HepG2 (cell line): ENCODE data around the gene NATD1. TPM values are rescaled to one million over a fixed set of nuclear protein-coding genes. Genes with fewer than 3 reads are reported as not detected.
A peak's percentile ranks its signal among the peaks of the same experiment; 100 is the strongest.

Experiments
- AGO1 ChIP-seq: fragments of 200-400 bp; formaldehyde crosslinking; IDR thresholded peaks from 2 replicates; pipeline ENCODE4 v1.6.1; 2017; ENCODE audit warnings: mild to moderate bottlenecking, low read depth, low read length, moderate library complexity; ENCODE audit not compliant: poor library complexity, severe bottlenecking
- DDIT3 ChIP-seq: sonication (generic); formaldehyde crosslinking; IDR thresholded peaks from 2 replicates; pipeline ENCODE4 v1.4.0; 2020; ENCODE audit warnings: mild to moderate bottlenecking, missing genetic modification reagents
- DMTF1 ChIP-seq: sonication (generic); formaldehyde crosslinking; IDR thresholded peaks from 2 replicates; pipeline ENCODE4 v1.4.0; 2020; ENCODE audit warnings: mild to moderate bottlenecking, missing genetic modification reagents
- FOSL2 ChIP-seq: sonication (generic); formaldehyde crosslinking; IDR thresholded peaks from 2 replicates; pipeline ENCODE4 v1.4.0; 2020; ENCODE audit warnings: missing genetic modification reagents
- GABPB1 ChIP-seq: IDR thresholded peaks from 2 replicates; pipeline ENCODE4 v1.6.1; 2016; ENCODE audit warnings: mild to moderate bottlenecking, missing genetic modification reagents, moderate library complexity, missing compliant biosample characterization
- GLMP ChIP-seq: sonication (generic); formaldehyde crosslinking; IDR thresholded peaks from 2 replicates; pipeline ENCODE4 v1.9.0; 2021; ENCODE audit warnings: missing genetic modification reagents, mild to moderate bottlenecking, borderline replicate concordance
- GTF2F1 ChIP-seq: fragments of 150-350 bp; IDR thresholded peaks from 2 replicates; pipeline ENCODE4 v1.6.1; 2014; ENCODE audit warnings: low read length
- ISX ChIP-seq: sonication (generic); formaldehyde crosslinking; conservative IDR thresholded peaks from 2 replicates; pipeline ENCODE4 v1.5.0; 2020; ENCODE audit warnings: missing genetic modification reagents
- KLF6 ChIP-seq: IDR thresholded peaks from 2 replicates; pipeline ENCODE4 v1.8.0; 2016; ENCODE audit warnings: missing biosample characterization, missing genetic modification reagents
- POGZ ChIP-seq: sonication (generic); formaldehyde crosslinking; IDR thresholded peaks from 2 replicates; pipeline ENCODE4 v1.4.0; 2020; ENCODE audit warnings: mild to moderate bottlenecking, missing genetic modification reagents
- STAT6 ChIP-seq: sonication (generic); formaldehyde crosslinking; IDR thresholded peaks from 2 replicates; pipeline ENCODE4 v1.4.0; 2020; ENCODE audit warnings: missing genetic modification reagents, mild to moderate bottlenecking, borderline replicate concordance
- UBTF ChIP-seq: sonication (generic); formaldehyde crosslinking; IDR thresholded peaks from 2 replicates; pipeline ENCODE4 v1.4.0; 2020; ENCODE audit warnings: mild to moderate bottlenecking, missing genetic modification reagents
- XRCC5 ChIP-seq: fragments of 200-400 bp; formaldehyde crosslinking; optimal IDR thresholded peaks from 2 replicates; pipeline ENCODE3; 2017; ENCODE audit warnings: mild to moderate bottlenecking, low read length
- ZNF296 ChIP-seq: sonication (generic); formaldehyde crosslinking; conservative IDR thresholded peaks from 2 replicates; pipeline ENCODE4 v1.5.0; 2020; ENCODE audit warnings: mild to moderate bottlenecking, missing genetic modification reagents
- ZNF562 ChIP-seq: sonication (generic); formaldehyde crosslinking; IDR thresholded peaks from 2 replicates; pipeline ENCODE4 v1.8.0; 2022; ENCODE audit warnings: missing genetic modification reagents, borderline replicate concordance
- ZNF850 ChIP-seq: sonication (generic); formaldehyde crosslinking; conservative IDR thresholded peaks from 2 replicates; pipeline ENCODE4 v1.9.0; 2021; ENCODE audit warnings: mild to moderate bottlenecking, missing genetic modification reagents
- ZNF891 ChIP-seq: sonication (generic); formaldehyde crosslinking; IDR thresholded peaks from 2 replicates; pipeline ENCODE4 v1.5.0; 2020; ENCODE audit warnings: mild to moderate bottlenecking, missing genetic modification reagents
- polyA plus RNA-seq, 8 experiments: library from polyadenylated mRNA; depleted of rRNA in 3 of 8; stranded (reverse) in 7 of 8; unstranded in 1 of 8; fragments of >200 nt; fragmentation: Illumina TruSeq in 4 of 8; extraction: Trizol in 4 of 8; gene quantifications; 2 replicates each; pipeline versions ENCODE4 v1.2.1 to v1.2.3, GENCODE V29; 2011 to 2016; ENCODE audit warnings: low read depth in 4 of 8, missing spikeins in 1 of 8, mixed read lengths in 1 of 8; ENCODE audit not compliant: insufficient read depth in 1 of 8
- total RNA-seq, 5 experiments: library from RNA; depleted of rRNA; stranded (reverse); fragments of >200 nt; fragmentation: Illumina TruSeq; extraction: Trizol; gene quantifications; 2 replicates each; pipeline ENCODE4 v1.2.3, GENCODE V29; 2016; ENCODE audit warnings: low read depth in 1 of 5
- TF ChIP-seq, protein P1 (sequence below): IDR thresholded peaks from 2 replicates; pipeline ENCODE4 v1.6.1; 2016; ENCODE audit warnings: low read depth, borderline replicate concordance
- TF ChIP-seq, protein P2 (sequence below): fragments of 450-650 bp; IDR thresholded peaks from 2 replicates; pipeline ENCODE4 v1.6.1; 2016

NATD1 gene
- total and polyA plus RNA-seq, 2 of the 13 experiments (the other 11 are each of a cell fraction or from before 2014, with no cell fraction given), result 0.31 to 2.3 TPM

GRCh38 chr17:21213638-21214014 lies 39.6 kb downstream of the NATD1 start (continued):
- TF ChIP-seq DDIT3 (CRISPR knock-in tag) (no peak), UBTF (peak; percentile 91; the same call in 1 of the 2 replicates), ZNF296 (CRISPR knock-in tag) (0 out of 2 replicates have a peak, but pooled peaks have one; percentile 37), POGZ (CRISPR knock-in tag) (no peak), GTF2F1 (no peak), ZNF850 (CRISPR knock-in tag) (0 out of 2 replicates have a peak, but pooled peaks have one; percentile 28), GABPB1 (CRISPR knock-in tag) (no peak), FOSL2 (CRISPR knock-in tag) (peak; percentile 11; the same call in 1 of the 2 replicates), ZNF562 (CRISPR knock-in tag) (no peak), GLMP (no peak), ZNF891 (CRISPR knock-in tag) (no peak), AGO1 (no peak), ISX (CRISPR knock-in tag) (no peak), DMTF1 (CRISPR knock-in tag) (no peak), XRCC5 (peak; percentile 26), KLF6 (CRISPR knock-in tag) (0 out of 2 replicates have a peak, but pooled peaks have one; percentile 41), STAT6 (CRISPR knock-in tag) (no peak)
- TF ChIP-seq, protein P1, sequence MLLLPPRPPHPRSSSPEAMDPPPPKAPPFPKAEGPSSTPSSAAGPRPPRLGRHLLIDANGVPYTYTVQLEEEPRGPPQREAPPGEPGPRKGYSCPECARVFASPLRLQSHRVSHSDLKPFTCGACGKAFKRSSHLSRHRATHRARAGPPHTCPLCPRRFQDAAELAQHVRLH (CRISPR knock-in tag), result no peak
- TF ChIP-seq, protein P2, sequence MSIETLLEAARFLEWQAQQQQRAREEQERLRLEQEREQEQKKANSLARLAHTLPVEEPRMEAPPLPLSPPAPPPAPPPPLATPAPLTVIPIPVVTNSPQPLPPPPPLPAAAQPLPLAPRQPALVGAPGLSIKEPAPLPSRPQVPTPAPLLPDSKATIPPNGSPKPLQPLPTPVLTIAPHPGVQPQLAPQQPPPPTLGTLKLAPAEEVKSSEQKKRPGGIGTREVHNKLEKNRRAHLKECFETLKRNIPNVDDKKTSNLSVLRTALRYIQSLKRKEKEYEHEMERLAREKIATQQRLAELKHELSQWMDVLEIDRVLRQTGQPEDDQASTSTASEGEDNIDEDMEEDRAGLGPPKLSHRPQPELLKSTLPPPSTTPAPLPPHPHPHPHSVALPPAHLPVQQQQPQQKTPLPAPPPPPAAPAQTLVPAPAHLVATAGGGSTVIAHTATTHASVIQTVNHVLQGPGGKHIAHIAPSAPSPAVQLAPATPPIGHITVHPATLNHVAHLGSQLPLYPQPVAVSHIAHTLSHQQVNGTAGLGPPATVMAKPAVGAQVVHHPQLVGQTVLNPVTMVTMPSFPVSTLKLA, result no peak
